Central memory CD8-positive, alpha-beta T cell (primary cell): ENCODE results near the gene ZNF157.
A peak's percentile ranks its signal among the peaks of the same experiment; 100 is the strongest.

Experiments used
- ATAC-seq: fragments of 150-1000 bp; cut with Tn5 transposase; replicated peaks from 2 replicates; pipeline ENCODE4 v1.10.0; 2022; ENCODE audit warnings: mild to moderate bottlenecking, moderate FRiP score, moderate number of reproducible peaks; ENCODE audit not compliant: poor library complexity, severe bottlenecking; ENCODE audit errors: extremely low read depth
- DNase-seq, 2 donors: peaks; one replicate each; pipeline ENCODE4 v3.0.0; 2021; ENCODE audit warnings: low spot score in 2 of 2
- H3K27ac Mint-ChIP-seq: one replicate; pipeline ENCODE4 v1.8.0; 2022; ENCODE audit warnings: low read depth, mild to moderate bottlenecking, moderate library complexity, mixed read lengths
- H3K27me3 Mint-ChIP-seq: one replicate; pipeline ENCODE4 v1.8.0; 2022; ENCODE audit warnings: mixed read lengths
- H3K36me3 Mint-ChIP-seq: one replicate; pipeline ENCODE4 v1.8.0; 2022; ENCODE audit warnings: mild to moderate bottlenecking, moderate library complexity, mixed read lengths; ENCODE audit not compliant: insufficient read depth
- H3K4me1 Mint-ChIP-seq: one replicate; pipeline ENCODE4 v1.8.0; 2022; ENCODE audit warnings: mixed read lengths
- H3K4me3 Mint-ChIP-seq: one replicate; pipeline ENCODE4 v1.8.0; 2022; ENCODE audit warnings: mild to moderate bottlenecking, moderate library complexity, mixed read lengths
- H3K9me3 Mint-ChIP-seq: one replicate; pipeline ENCODE4 v1.8.0; 2022; ENCODE audit warnings: mixed read lengths

Gene ZNF157

DNA sequence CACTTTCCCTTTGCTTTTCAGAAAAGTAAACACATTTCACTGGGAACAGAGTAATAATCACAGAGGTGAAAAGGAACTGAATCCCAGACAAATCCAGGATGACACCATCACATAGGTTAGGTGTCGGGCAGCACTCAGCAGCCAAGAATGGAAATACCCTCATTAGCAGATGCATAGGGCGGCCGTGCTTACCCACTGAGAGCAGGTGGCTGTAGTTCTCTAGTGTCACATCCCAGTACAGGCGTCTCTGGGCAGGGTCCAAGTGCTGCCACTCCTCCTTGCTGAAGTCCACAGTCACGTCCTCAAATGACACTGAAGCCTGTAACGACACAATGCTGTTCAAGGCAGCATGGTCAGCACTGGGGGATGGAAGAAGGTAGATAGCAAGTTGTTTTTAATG lies 85.7 kb downstream of the ZNF157 start:
- DNase-seq (no peak), ATAC-seq (no peak)
- Mint-ChIP-seq H3K4me3 (no peak overlapping the region), H3K9me3 (no peaks in the 10 kb centered on the region), H3K36me3 (peaks cover 41% of the 10 kb centered on the region), H3K27me3 (no peaks in the 10 kb centered on the region), H3K27ac (peak overlapping the region; percentile 68), H3K4me1 (peaks cover 6% of the 10 kb centered on the region)

GRCh38 chrX:47458528-47458927 lies 88.2 kb downstream of the ZNF157 start:
- Mint-ChIP-seq H3K36me3 (peaks cover 35% of the 10 kb centered on the region), H3K4me3 (peak overlapping the region; percentile 38), H3K9me3 (no peaks in the 10 kb centered on the region), H3K27me3 (no peaks in the 10 kb centered on the region), H3K4me1 (peaks cover 10% of the 10 kb centered on the region), H3K27ac (peak overlapping the region; percentile 80)
- ATAC-seq = peak; percentile 68
- DNase-seq = peak in 1 of 2 donors; percentile 20

DNA sequence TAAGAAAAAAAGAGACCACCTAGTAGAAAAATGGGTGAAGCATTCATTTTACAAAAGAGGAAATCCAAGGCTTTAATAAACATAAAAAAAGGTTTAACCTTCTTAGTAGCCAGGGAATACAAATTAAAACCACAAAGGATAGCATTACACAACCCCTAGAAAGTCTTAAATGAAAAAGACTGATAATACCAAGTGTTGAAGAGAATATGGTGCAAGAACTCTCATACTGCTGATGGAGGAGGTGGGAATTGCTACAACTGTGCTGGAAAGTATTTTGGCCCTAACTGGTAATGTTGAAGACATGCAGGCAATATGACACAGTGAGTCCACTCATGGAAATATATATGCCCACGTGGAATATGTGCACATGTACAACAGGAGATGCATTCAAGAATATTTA lies 90.2 kb downstream of the ZNF157 start:
- no peak for DNase-seq
- Mint-ChIP-seq H3K4me1 (peaks cover 17% of the 10 kb centered on the region), H3K9me3 (no peaks in the 10 kb centered on the region), H3K27me3 (no peaks in the 10 kb centered on the region), H3K36me3 (peaks cover 21% of the 10 kb centered on the region), H3K4me3 (no peak overlapping the region), H3K27ac (peak overlapping the region; percentile 48)
- ATAC-seq = no peak
